ENCODE results near the gene ATP23. TPM values are rescaled to one million over a fixed set of nuclear protein-coding genes. Genes with fewer than 3 reads are reported as not detected.

ATP23 gene
- polyA plus RNA-seq, 1 donor (not counting 4 experiments of a cell fraction or from before 2014, with no cell fraction given), result 12.2 TPM

GRCh38 chr12:57927086-57927485 is 14.3 kb upstream of the ATP23 start:
- H3K79me2 ChIP-seq (ENCODE audit: control insufficient read depth, insufficient read depth, low read length), result no peaks in the 10 kb centered on the region
- H3K27me3 ChIP-seq (ENCODE audit: control insufficient read depth, extremely low read depth, insufficient read depth, low read length), result no peaks in the 10 kb centered on the region
- no peak overlapping the region for H3K4me3 ChIP-seq (ENCODE audit: control insufficient read depth in 2 of 3, extremely low read depth in 1 of 3, insufficient read depth in 2 of 3, low read depth in 1 of 3, low read length in 3 of 3)
- no peak overlapping the region for H2AFZ ChIP-seq (ENCODE audit: control insufficient read depth, low read length)
- dilution Hi-C loops (cut with MboI; ENCODE audit: extremely low pct_ligation_motif_present, low sequenced_read_pairs), result no loop called here
- no peaks in the 10 kb centered on the region for H3K4me1 ChIP-seq (ENCODE audit: control insufficient read depth, extremely low read depth, insufficient read depth, low read length)
- no peak overlapping the region for H3K4me2 ChIP-seq (ENCODE audit: control insufficient read depth, extremely low read depth, insufficient read depth, low read depth, low read length)
- no peak overlapping the region for H3K27ac ChIP-seq (ENCODE audit: control insufficient read depth, insufficient read depth, low read length)
- H3K9me1 ChIP-seq (ENCODE audit: control insufficient read depth, extremely low read depth, insufficient read depth, low read length), result no peaks in the 10 kb centered on the region
- FAIRE-seq (no peak), DNase-seq (ENCODE audit: low read depth, low spot score) (no peak)
- no peaks in the 10 kb centered on the region for H4K20me1 ChIP-seq (ENCODE audit: control insufficient read depth, extremely low read depth, insufficient read depth, low read length)
- TF ChIP-seq EZH2 (IDR thresholded peaks at IDR 0.05; ENCODE audit: low read length) (no peak), CTCF (optimal IDR thresholded peaks at IDR 0.05 in 1 of 3, IDR thresholded peaks at IDR 0.05 in 1 of 3, conservative IDR thresholded peaks at IDR 0.05 in 1 of 3; ENCODE audit: extremely low read depth in 1 of 3, insufficient read depth in 2 of 3, low read length in 3 of 3) (no peak)
- H3K9me3 ChIP-seq (ENCODE audit: control insufficient read depth, low read depth, low read length), result no peaks in the 10 kb centered on the region
- H3K9ac ChIP-seq (ENCODE audit: control insufficient read depth, extremely low read depth, insufficient read depth, low read length), result no peak overlapping the region
- H3K36me3 ChIP-seq (ENCODE audit: control insufficient read depth in 2 of 2, extremely low read depth in 1 of 2, insufficient read depth in 2 of 2, low read length in 2 of 2), result no peaks in the 10 kb centered on the region

GRCh38 chr12:57929092-57929830 is 12.1 kb upstream of the ATP23 start:
- H2AFZ ChIP-seq (ENCODE audit: control insufficient read depth, low read length), result no peak overlapping the region
- no peaks in the 10 kb centered on the region for H3K36me3 ChIP-seq (ENCODE audit: control insufficient read depth in 2 of 2, extremely low read depth in 1 of 2, insufficient read depth in 2 of 2, low read length in 2 of 2)
- H4K20me1 ChIP-seq (ENCODE audit: control insufficient read depth, extremely low read depth, insufficient read depth, low read length), result no peaks in the 10 kb centered on the region
- TF ChIP-seq CTCF (optimal IDR thresholded peaks at IDR 0.05 in 1 of 3, IDR thresholded peaks at IDR 0.05 in 1 of 3, conservative IDR thresholded peaks at IDR 0.05 in 1 of 3; ENCODE audit: extremely low read depth in 1 of 3, insufficient read depth in 2 of 3, low read length in 3 of 3) (no peak), EZH2 (IDR thresholded peaks at IDR 0.05; ENCODE audit: low read length) (no peak)
- DNase-seq (ENCODE audit: low read depth, low spot score) (no peak), FAIRE-seq (no peak)
- no peak overlapping the region for H3K27ac ChIP-seq (ENCODE audit: control insufficient read depth, insufficient read depth, low read length)
- H3K4me3 ChIP-seq (ENCODE audit: control insufficient read depth in 2 of 3, extremely low read depth in 1 of 3, insufficient read depth in 2 of 3, low read depth in 1 of 3, low read length in 3 of 3), result no peak overlapping the region
- no peaks in the 10 kb centered on the region for H3K27me3 ChIP-seq (ENCODE audit: control insufficient read depth, extremely low read depth, insufficient read depth, low read length)
- dilution Hi-C loops (cut with MboI; ENCODE audit: extremely low pct_ligation_motif_present, low sequenced_read_pairs), result no loop called here
- H3K4me1 ChIP-seq (ENCODE audit: control insufficient read depth, extremely low read depth, insufficient read depth, low read length), result no peaks in the 10 kb centered on the region
- no peak overlapping the region for H3K9ac ChIP-seq (ENCODE audit: control insufficient read depth, extremely low read depth, insufficient read depth, low read length)
- no peaks in the 10 kb centered on the region for H3K9me1 ChIP-seq (ENCODE audit: control insufficient read depth, extremely low read depth, insufficient read depth, low read length)
- no peaks in the 10 kb centered on the region for H3K79me2 ChIP-seq (ENCODE audit: control insufficient read depth, insufficient read depth, low read length)
- no peaks in the 10 kb centered on the region for H3K9me3 ChIP-seq (ENCODE audit: control insufficient read depth, low read depth, low read length)
- H3K4me2 ChIP-seq (ENCODE audit: control insufficient read depth, extremely low read depth, insufficient read depth, low read depth, low read length), result no peak overlapping the region

Measured in keratinocyte (primary cell).